ENCODE measurements around the gene CLDN6. TPM values are rescaled to one million over a fixed set of nuclear protein-coding genes. Genes with fewer than 3 reads are reported as not detected.

Gene CLDN6
- total RNA-seq, 2 experiments from 2014 or later = not detected

- Histone ChIP-seq H3K4me2 (ENCODE audit: low read length) (no peak within 1 kb of the TSS), H4K20me1 (ENCODE audit: insufficient read depth, low read length) (no peaks in the 10 kb centered on the region), H3K4me1 (ENCODE audit: insufficient read depth, low read length, poor library complexity, severe bottlenecking) (no peaks in the 10 kb centered on the region), H3K9me3 (ENCODE audit: low read length) (no peaks in the 10 kb centered on the region), H2AFZ (ENCODE audit: low read length) (no peak within 1 kb of the TSS), H3K79me2 (ENCODE audit: insufficient read depth, low read depth, low read length) (no peaks in the 10 kb centered on the region), H3K27ac (ENCODE audit: low read depth, low read length, poor library complexity, severe bottlenecking) (no peak within 1 kb of the TSS), H3K4me3 (ENCODE audit: low read depth, low read length, poor library complexity, severe bottlenecking) (no peak within 1 kb of the TSS), H3K36me3 (ENCODE audit: insufficient read depth, low read length) (no peaks in the 10 kb centered on the region), H3K9me2 (ENCODE audit: insufficient read depth, low read length) (no peaks in the 10 kb centered on the region)
- intact Hi-C loops (cut with micrococcal nuclease; ENCODE audit: unreplicated experiment) = no loop called here
- CTCF ChIA-PET (ENCODE audit: unreplicated experiment) = no interaction called here
- TF ChIP-seq EZH2phosphoT487 (IDR thresholded peaks at IDR 0.05; ENCODE audit: borderline replicate concordance, low read depth, low read length) (no peak), CTCF (conservative IDR thresholded peaks at IDR 0.05; ENCODE audit: low read length) (no peak)
- POLR2A ChIA-PET = no interaction called here
- DNase-seq (ENCODE audit: low spot score) = no peak
- no TSS peak for BruUV-seq (replicated peaks)
Measured at GRCh38 chr16:3065069-3065741, 47.2 kb upstream of the CLDN6 start, which contains the start of gene IL32. Gene IL32 (plus strand): TSS chr16:3065640. CDS start chr16:3065812, 172 bp downstream.

- Histone ChIP-seq H3K79me2 (ENCODE audit: insufficient read depth, low read depth, low read length) (no peaks in the 10 kb centered on the region), H3K9me3 (ENCODE audit: low read length) (no peaks in the 10 kb centered on the region), H3K4me2 (ENCODE audit: low read length) (no peak overlapping the region), H2AFZ (ENCODE audit: low read length) (no peak overlapping the region), H4K20me1 (ENCODE audit: insufficient read depth, low read length) (no peaks in the 10 kb centered on the region), H3K9me2 (ENCODE audit: insufficient read depth, low read length) (no peaks in the 10 kb centered on the region), H3K4me1 (ENCODE audit: insufficient read depth, low read length, poor library complexity, severe bottlenecking) (peaks cover 4% of the 10 kb centered on the region), H3K36me3 (ENCODE audit: insufficient read depth, low read length) (no peaks in the 10 kb centered on the region), H3K4me3 (ENCODE audit: low read depth, low read length, poor library complexity, severe bottlenecking) (no peak overlapping the region), H3K27ac (ENCODE audit: low read depth, low read length, poor library complexity, severe bottlenecking) (no peak overlapping the region)
- intact Hi-C loops (cut with micrococcal nuclease; ENCODE audit: unreplicated experiment) = no loop called here
- no peak for DNase-seq (ENCODE audit: low spot score)
- ChIA-PET CTCF (ENCODE audit: unreplicated experiment) (no interaction called here), POLR2A (interaction anchor here (1.4 kb wide), 1 partner anchor 14 kb away, joined by 3 read pairs; no protein-coding TSS in a partner anchor)
- TF ChIP-seq CTCF (conservative IDR thresholded peaks at IDR 0.05; ENCODE audit: low read length) (no peak), EZH2phosphoT487 (IDR thresholded peaks at IDR 0.05; ENCODE audit: borderline replicate concordance, low read depth, low read length) (no peak)
- no TSS peak for BruUV-seq (replicated peaks)
Measured at GRCh38 chr16:3063625-3064386, 45.8 kb upstream of the CLDN6 start.

- Histone ChIP-seq H3K79me2 (ENCODE audit: insufficient read depth, low read depth, low read length) (no peaks in the 10 kb centered on the region), H3K9me2 (ENCODE audit: insufficient read depth, low read length) (no peaks in the 10 kb centered on the region)
Measured at GRCh38 chr16:3062553-3062952, 44.6 kb upstream of the CLDN6 start.

More at GRCh38 chr16:3062553-3062952, 44.6 kb upstream of the CLDN6 start:
- CTCF ChIA-PET (ENCODE audit: unreplicated experiment) = no interaction called here
- no peak overlapping the region for H3K27ac ChIP-seq (ENCODE audit: low read depth, low read length, poor library complexity, severe bottlenecking)
- POLR2A ChIA-PET = interaction anchor here (1.4 kb wide), 1 partner anchor 15 kb away, joined by 3 read pairs; no protein-coding TSS in a partner anchor
- no peak overlapping the region for H2AFZ ChIP-seq (ENCODE audit: low read length)
- H3K9me3 ChIP-seq (ENCODE audit: low read length) = no peaks in the 10 kb centered on the region
- intact Hi-C loops (cut with micrococcal nuclease; ENCODE audit: unreplicated experiment) = no loop called here
- H4K20me1 ChIP-seq (ENCODE audit: insufficient read depth, low read length) = no peaks in the 10 kb centered on the region
- H3K4me3 ChIP-seq (ENCODE audit: low read depth, low read length, poor library complexity, severe bottlenecking) = no peak overlapping the region
- DNase-seq (ENCODE audit: low spot score) = no peak
- no TSS peak for BruUV-seq (replicated peaks)
- H3K36me3 ChIP-seq (ENCODE audit: insufficient read depth, low read length) = no peaks in the 10 kb centered on the region
- TF ChIP-seq EZH2phosphoT487 (IDR thresholded peaks at IDR 0.05; ENCODE audit: borderline replicate concordance, low read depth, low read length) (no peak), CTCF (conservative IDR thresholded peaks at IDR 0.05; ENCODE audit: low read length) (no peak)
- no peak overlapping the region for H3K4me2 ChIP-seq (ENCODE audit: low read length)
- H3K4me1 ChIP-seq (ENCODE audit: insufficient read depth, low read length, poor library complexity, severe bottlenecking) = peaks cover 11% of the 10 kb centered on the region
